HG02840 (cell line): ENCODE data around the gene FAM53C.

Experiments
- ATAC-seq: cut with Tn5 transposase; IDR thresholded peaks from one replicate; pipeline ENCODE4 v1.9.1; 2021; ENCODE audit warnings: mild to moderate bottlenecking, moderate library complexity, moderate number of reproducible peaks; ENCODE audit not compliant: unreplicated experiment, low FRiP score

Gene FAM53C

GRCh38 chr5:138350563-138350890 lies 12.5 kb downstream of the FAM53C start:
- no peak for ATAC-seq

GRCh38 chr5:138351056-138351455 lies 13.0 kb downstream of the FAM53C start:
- no peak for ATAC-seq

- ATAC-seq = no peak
These were observed 13.5 kb downstream of the FAM53C start for GRCh38 chr5:138351517-138351916.

GRCh38 chr5:138352071-138352721 lies 14.1 kb downstream of the FAM53C start, which contains the start of gene KDM3B:
Gene KDM3B, plus strand, starts transcription at chr5:138352685. Its CDS starts 111 bp downstream, at chr5:138352796.
- peak; percentile 66 for ATAC-seq

- ATAC-seq = peak; percentile 42
These were observed 14.9 kb downstream of the FAM53C start for GRCh38 chr5:138352722-138353559.

- no peak for ATAC-seq
These were observed 15.6 kb downstream of the FAM53C start for GRCh38 chr5:138353560-138354080.

- no peak for ATAC-seq
These were observed 16.3 kb downstream of the FAM53C start for GRCh38 chr5:138354387-138354786.

GRCh38 chr5:138354926-138355378 lies 16.9 kb downstream of the FAM53C start:
- ATAC-seq = no peak

DNA sequence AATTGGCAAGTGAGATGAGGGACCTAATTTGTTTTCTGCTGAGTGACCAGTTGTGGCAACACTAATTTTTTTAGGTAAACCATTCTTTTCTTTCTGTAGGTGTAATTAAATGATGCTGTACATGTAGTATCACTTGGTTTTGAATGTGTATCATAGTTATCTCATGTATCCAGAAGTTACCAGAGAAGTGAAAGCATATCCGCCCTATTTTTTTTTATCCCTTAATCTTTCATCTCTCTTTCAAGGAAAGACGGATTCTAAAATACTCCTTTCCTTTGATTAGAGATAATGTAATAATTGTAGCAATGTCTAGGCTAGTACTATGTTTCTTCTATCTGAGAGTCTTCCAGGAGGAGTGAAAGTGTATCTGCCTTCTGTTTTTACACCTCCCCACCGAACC lies 21.6 kb downstream of the FAM53C start:
- ATAC-seq = no peak

- no peak for ATAC-seq
These were observed 22.9 kb downstream of the FAM53C start for GRCh38 chr5:138360941-138361452.

DNA sequence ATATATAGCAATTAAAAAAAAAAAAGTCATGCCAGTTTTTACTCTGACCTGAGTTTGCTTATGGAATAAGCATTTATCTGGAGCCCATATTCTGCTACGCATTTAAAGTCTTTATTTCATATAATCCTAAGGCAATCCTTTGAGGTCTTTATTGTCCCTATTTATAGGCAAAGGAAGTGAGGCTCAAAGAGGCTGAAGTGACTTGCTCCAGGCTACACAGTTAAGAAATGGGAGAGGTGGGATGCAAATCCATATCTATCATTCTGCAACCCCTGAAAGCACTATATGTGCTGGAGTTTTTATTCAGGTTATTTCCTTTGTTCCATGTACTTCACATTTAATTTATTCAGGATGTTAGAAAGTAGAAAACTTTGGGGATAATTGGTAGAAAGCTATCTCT lies 26.5 kb downstream of the FAM53C start:
- ATAC-seq = no peak

- ATAC-seq = no peak
These were observed 28.7 kb downstream of the FAM53C start for GRCh38 chr5:138366632-138367382.

DNA sequence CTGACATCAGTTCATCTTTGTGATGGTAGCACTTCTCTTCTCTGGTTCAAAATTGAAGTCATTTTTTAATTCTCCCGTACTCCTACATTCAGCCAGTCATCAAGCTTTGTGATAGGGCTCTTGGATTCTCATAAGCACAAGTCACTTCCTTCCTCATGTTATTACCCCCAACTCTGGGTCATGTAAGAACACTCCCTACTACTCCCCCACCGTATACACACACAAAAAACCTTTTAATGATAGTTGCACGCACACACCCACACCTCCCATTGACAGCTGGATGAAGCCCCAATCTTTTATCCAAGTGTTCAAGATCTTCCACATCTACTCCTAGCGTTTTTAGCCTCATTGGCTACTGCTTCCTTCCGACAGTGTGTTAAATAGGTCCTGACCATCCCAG lies 31.2 kb downstream of the FAM53C start:
- no peak for ATAC-seq

GRCh38 chr5:138369706-138370105 lies 31.6 kb downstream of the FAM53C start:
- ATAC-seq = no peak

GRCh38 chr5:138370537-138370936 lies 32.5 kb downstream of the FAM53C start:
- no peak for ATAC-seq

- ATAC-seq = no peak
These were observed 33.4 kb downstream of the FAM53C start for GRCh38 chr5:138371454-138371853.

DNA sequence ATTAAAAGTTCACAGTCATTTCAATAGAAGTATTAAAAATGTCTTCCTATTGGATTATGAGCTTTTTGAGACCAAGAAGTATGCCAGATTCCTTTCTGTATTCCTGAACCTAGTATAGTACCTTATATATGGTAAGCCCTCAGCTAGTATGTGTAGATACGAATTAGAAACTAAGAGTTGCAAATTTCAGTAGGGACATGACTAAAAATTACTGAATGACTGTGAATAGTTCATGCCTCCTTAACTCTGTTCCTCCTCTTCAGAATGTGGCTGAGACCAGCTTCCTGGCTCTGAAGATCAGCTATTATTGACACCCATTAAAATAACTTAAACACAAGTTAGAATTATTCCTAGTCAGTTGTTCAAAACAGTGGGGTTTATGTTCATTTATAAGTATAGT lies 34.2 kb downstream of the FAM53C start:
- ATAC-seq = no peak

DNA sequence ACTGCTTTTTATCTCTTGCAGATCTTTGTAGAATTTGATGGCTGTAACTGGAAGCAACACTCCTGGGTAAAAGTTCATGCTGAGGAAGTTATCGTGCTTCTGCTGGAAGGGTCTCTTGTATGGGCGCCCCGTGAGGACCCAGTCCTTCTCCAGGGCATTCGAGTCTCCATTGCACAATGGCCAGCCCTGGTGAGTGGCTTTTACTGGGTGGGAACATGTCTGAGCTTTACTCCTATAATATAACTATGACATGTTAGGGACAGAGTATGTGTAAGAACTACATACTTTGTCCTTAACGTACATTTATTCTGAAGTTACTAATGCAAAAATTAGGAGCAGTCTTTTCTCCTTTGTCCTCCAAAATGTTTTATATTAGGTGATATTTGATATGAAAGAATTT lies 34.6 kb downstream of the FAM53C start:
- no peak for ATAC-seq

DNA sequence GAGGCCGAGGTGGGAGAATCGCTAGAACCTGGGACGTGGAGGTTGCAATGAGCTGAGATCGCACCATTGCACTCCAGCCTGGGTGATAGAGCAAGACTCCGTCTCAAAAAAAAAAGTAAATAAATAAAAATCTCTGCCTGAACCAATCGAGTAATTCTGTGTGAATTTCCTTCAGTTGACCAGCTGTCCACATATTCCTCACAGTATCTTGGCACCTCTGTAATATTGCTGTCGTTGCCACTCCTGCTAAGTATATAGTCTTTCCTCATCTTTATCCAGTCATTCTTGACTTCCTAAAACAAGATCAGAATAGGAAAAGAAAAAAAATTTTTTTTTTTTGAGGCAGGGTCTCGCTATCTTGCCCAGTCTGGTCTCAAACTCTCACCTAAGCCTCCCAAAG lies 44.3 kb downstream of the FAM53C start:
- no peak for ATAC-seq

DNA sequence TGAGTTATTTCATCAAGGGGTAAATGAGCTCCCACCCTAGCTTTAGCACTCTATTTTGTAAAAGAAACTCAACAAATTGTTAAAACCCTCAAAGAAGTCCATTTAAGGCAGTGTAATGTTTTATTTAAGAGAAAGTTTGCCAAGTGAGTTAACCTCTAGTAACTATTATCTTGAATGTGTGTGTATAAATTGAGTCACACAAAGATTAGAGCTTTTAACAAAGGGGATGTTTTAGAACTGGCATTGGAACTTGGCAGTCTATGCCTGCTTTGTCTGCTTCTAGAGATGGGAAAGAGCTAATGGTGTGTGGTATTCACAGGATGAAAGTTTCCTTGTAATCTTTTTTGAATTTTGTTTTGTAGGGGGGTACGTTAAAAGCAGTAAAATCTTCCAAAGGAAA lies 47.6 kb downstream of the FAM53C start:
- ATAC-seq = no peak

- no peak for ATAC-seq
These were observed 48.2 kb downstream of the FAM53C start for GRCh38 chr5:138386290-138386689.
